ENCODE measurements around the gene PRKCH. TPM values are rescaled to one million over a fixed set of nuclear protein-coding genes. Genes with fewer than 3 reads are reported as not detected.

PRKCH gene
- total and polyA plus RNA-seq, 12 donors: 8.3 to 25.1 (median 17.7) TPM

- 53 to 57% methylated on average over 2 of the region's 2 CpGs for WGBS, 2 donors
- Histone ChIP-seq H3K36me3 (no peaks in the 10 kb centered on the region), H3K27ac (peak overlapping the region in 8 of 10 donors; percentile 51 to 72 (median 58)), H3K4me3 (no peak overlapping the region), H3K27me3 (no peaks in the 10 kb centered on the region), H3K9me3 (no peaks in the 10 kb centered on the region), H3K4me1 (peaks cover 17 to 83% (median 58%) of the 10 kb centered on the region in 9 donors)
- intact Hi-C loops (cut with DNase I): loop anchor here in 5 of 10 donors (5.0 kb wide), 4 partner anchors 36 to 179 kb away; partner anchors contain the start of gene HIF1A (in 1 of the 5)
- DNase-seq (no peak), ATAC-seq (peak in 1 of 8 donors; percentile 9)
- TF ChIP-seq, protein P1, sequence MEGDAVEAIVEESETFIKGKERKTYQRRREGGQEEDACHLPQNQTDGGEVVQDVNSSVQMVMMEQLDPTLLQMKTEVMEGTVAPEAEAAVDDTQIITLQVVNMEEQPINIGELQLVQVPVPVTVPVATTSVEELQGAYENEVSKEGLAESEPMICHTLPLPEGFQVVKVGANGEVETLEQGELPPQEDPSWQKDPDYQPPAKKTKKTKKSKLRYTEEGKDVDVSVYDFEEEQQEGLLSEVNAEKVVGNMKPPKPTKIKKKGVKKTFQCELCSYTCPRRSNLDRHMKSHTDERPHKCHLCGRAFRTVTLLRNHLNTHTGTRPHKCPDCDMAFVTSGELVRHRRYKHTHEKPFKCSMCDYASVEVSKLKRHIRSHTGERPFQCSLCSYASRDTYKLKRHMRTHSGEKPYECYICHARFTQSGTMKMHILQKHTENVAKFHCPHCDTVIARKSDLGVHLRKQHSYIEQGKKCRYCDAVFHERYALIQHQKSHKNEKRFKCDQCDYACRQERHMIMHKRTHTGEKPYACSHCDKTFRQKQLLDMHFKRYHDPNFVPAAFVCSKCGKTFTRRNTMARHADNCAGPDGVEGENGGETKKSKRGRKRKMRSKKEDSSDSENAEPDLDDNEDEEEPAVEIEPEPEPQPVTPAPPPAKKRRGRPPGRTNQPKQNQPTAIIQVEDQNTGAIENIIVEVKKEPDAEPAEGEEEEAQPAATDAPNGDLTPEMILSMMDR (IDR thresholded peaks at IDR 0.05): no peak
Measured at GRCh38 chr14:61518403-61518802, 197.0 kb downstream of the PRKCH start.

- Histone ChIP-seq H3K4me3 (no peak overlapping the region), H3K36me3 (no peaks in the 10 kb centered on the region), H3K27me3 (no peaks in the 10 kb centered on the region), H3K27ac (peak overlapping the region in 1 of 10 donors; percentile 51), H3K9me3 (no peaks in the 10 kb centered on the region), H3K4me1 (peaks cover 19 to 83% (median 60%) of the 10 kb centered on the region in 9 donors)
- ATAC-seq (no peak), DNase-seq (no peak)
- TF ChIP-seq, protein P1 (IDR thresholded peaks at IDR 0.05): no peak
- intact Hi-C loops (cut with DNase I): loop anchor here in 5 of 10 donors (5.0 kb wide), 4 partner anchors 37 to 178 kb away; partner anchors contain the start of gene HIF1A (in 1 of the 5)
- WGBS, 2 donors: 96 to 98% methylated on average over 6 of the region's 6 CpGs
Measured at GRCh38 chr14:61519106-61519505, 197.7 kb downstream of the PRKCH start.

- TF ChIP-seq, protein P1 (IDR thresholded peaks at IDR 0.05): no peak
- intact Hi-C loops (cut with DNase I): loop anchor here in 6 of 10 donors (5.0 to 10.0 kb wide), 6 partner anchors 37 to 178 kb away; partner anchors contain the start of gene HIF1A (in 2 of the 6)
- Histone ChIP-seq H3K9me3 (no peaks in the 10 kb centered on the region), H3K36me3 (no peaks in the 10 kb centered on the region), H3K27ac (no peak overlapping the region), H3K4me1 (peaks cover 23 to 83% (median 60%) of the 10 kb centered on the region in 9 donors), H3K4me3 (no peak overlapping the region), H3K27me3 (no peaks in the 10 kb centered on the region)
- WGBS, 2 donors: 83 to 100% methylated on average over 1 of the region's 1 CpG
- ATAC-seq (no peak), DNase-seq (no peak)
Measured at GRCh38 chr14:61519735-61520134, 198.4 kb downstream of the PRKCH start.

- H3K4me3 ChIP-seq: no peak overlapping the region
- ATAC-seq (no peak), DNase-seq (no peak)
- H3K27ac ChIP-seq: no peak overlapping the region
- no peaks in the 10 kb centered on the region for H3K36me3 ChIP-seq
- 73 to 89% methylated on average over 1 of the region's 1 CpG for WGBS, 2 donors
- H3K9me3 ChIP-seq: no peaks in the 10 kb centered on the region
- H3K27me3 ChIP-seq: no peaks in the 10 kb centered on the region
- peaks cover 27 to 83% (median 63%) of the 10 kb centered on the region in 9 donors for H3K4me1 ChIP-seq
- intact Hi-C loops (cut with DNase I): loop anchor here in 2 of 10 donors (10.0 kb wide), 2 partner anchors 46 to 174 kb away; partner anchors contain the start of gene HIF1A (in 1 of the 2)
- TF ChIP-seq, protein P1 (IDR thresholded peaks at IDR 0.05): no peak
Measured at GRCh38 chr14:61520576-61520975, 199.2 kb downstream of the PRKCH start.

Measured in heart right ventricle (tissue), 16 donors.